Measurements from ENCODE around the gene GGT1. TPM values are rescaled to one million over a fixed set of nuclear protein-coding genes. Genes with fewer than 3 reads are reported as not detected.

GGT1 gene
- polyA plus RNA-seq, 1 donor (not counting 4 experiments of a cell fraction or from before 2014, with no cell fraction given): 5.8 TPM

DNA sequence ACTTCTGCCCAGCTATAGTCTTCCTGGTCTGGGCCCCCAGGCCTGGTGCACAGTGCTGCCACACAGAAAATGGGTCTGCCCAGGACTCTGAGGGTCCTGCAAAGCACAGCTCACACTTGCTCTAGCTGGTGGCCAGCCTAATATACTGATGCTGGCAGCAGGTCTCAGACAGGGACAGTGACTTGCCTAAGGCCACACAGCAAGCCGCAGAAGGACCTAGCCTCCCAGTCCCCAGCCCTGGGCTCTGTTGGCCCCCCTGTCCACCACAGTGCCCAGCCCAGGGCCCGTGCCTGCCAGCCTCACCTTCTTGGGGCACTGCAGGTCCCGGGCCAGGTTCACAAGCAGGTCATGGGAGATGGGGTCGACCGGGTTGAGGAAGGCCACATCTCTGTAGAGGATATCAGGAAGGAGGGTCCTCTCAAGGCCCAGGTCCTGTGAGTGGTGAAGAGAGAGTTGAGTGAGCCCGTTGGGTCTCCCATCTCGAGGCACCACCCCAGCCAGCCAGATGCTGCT, 13.4 kb upstream of the GGT1 start:
- DNase-seq (ENCODE audit: low read depth, low spot score): no peak
- Histone ChIP-seq H3K4me3 (ENCODE audit: control insufficient read depth in 2 of 3, extremely low read depth in 1 of 3, insufficient read depth in 2 of 3, low read depth in 1 of 3, low read length in 3 of 3) (no peak overlapping the region), H2AFZ (ENCODE audit: control insufficient read depth, low read length) (no peak overlapping the region), H3K4me2 (ENCODE audit: control insufficient read depth, extremely low read depth, insufficient read depth, low read depth, low read length) (no peak overlapping the region), H3K27ac (ENCODE audit: control insufficient read depth, insufficient read depth, low read length) (no peak overlapping the region), H3K36me3 (ENCODE audit: control insufficient read depth in 2 of 2, extremely low read depth in 1 of 2, insufficient read depth in 2 of 2, low read length in 2 of 2) (peaks cover 4% of the 10 kb centered on the region in 2 experiments), H3K9ac (ENCODE audit: control insufficient read depth, extremely low read depth, insufficient read depth, low read length) (no peak overlapping the region), H3K4me1 (ENCODE audit: control insufficient read depth, extremely low read depth, insufficient read depth, low read length) (peaks cover 10% of the 10 kb centered on the region), H3K9me1 (ENCODE audit: control insufficient read depth, extremely low read depth, insufficient read depth, low read length) (no peaks in the 10 kb centered on the region), H4K20me1 (ENCODE audit: control insufficient read depth, extremely low read depth, insufficient read depth, low read length) (no peaks in the 10 kb centered on the region), H3K9me3 (ENCODE audit: control insufficient read depth, low read depth, low read length) (no peaks in the 10 kb centered on the region), H3K79me2 (ENCODE audit: control insufficient read depth, insufficient read depth, low read length) (no peaks in the 10 kb centered on the region), H3K27me3 (ENCODE audit: control insufficient read depth, extremely low read depth, insufficient read depth, low read length) (no peaks in the 10 kb centered on the region)
- no peak for FAIRE-seq
- dilution Hi-C loops (cut with MboI; ENCODE audit: extremely low pct_ligation_motif_present, low sequenced_read_pairs): no loop called here
- TF ChIP-seq, protein P1, sequence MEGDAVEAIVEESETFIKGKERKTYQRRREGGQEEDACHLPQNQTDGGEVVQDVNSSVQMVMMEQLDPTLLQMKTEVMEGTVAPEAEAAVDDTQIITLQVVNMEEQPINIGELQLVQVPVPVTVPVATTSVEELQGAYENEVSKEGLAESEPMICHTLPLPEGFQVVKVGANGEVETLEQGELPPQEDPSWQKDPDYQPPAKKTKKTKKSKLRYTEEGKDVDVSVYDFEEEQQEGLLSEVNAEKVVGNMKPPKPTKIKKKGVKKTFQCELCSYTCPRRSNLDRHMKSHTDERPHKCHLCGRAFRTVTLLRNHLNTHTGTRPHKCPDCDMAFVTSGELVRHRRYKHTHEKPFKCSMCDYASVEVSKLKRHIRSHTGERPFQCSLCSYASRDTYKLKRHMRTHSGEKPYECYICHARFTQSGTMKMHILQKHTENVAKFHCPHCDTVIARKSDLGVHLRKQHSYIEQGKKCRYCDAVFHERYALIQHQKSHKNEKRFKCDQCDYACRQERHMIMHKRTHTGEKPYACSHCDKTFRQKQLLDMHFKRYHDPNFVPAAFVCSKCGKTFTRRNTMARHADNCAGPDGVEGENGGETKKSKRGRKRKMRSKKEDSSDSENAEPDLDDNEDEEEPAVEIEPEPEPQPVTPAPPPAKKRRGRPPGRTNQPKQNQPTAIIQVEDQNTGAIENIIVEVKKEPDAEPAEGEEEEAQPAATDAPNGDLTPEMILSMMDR (optimal IDR thresholded peaks at IDR 0.05 in 1 of 3, IDR thresholded peaks at IDR 0.05 in 1 of 3, conservative IDR thresholded peaks at IDR 0.05 in 1 of 3; ENCODE audit: extremely low read depth in 1 of 3, insufficient read depth in 2 of 3, low read length in 3 of 3): no peak
- TF ChIP-seq EZH2 (IDR thresholded peaks at IDR 0.05; ENCODE audit: low read length): no peak

DNA sequence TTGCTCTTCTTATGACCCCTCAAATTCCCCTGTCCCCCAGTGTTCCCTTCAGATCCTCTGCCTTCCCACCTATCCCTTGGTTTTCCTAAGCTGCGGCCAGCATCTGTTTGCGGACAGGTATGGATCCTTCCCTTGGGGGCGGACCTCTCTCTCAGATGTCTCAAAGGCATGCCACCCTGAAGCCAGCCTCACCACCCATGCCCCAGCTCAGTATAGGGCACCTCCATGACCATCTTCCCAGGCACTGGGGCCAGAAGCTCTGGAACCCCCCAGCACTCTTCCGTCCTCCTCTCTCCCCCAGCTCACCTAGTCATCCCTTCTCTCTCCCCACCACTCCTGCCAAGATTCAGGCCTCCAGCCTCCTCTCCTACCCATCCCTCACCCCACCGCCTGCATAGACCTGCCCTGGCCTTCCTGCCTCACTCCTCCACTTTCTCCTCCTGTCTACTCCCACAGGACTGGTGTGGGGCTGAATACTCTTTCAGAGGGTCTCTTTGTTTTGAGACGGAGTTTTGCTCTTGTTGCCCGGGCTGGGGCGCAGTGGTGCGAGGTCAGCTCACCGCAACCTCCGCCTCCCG, 12.3 kb upstream of the GGT1 start:
- no peak overlapping the region for H3K27ac ChIP-seq (ENCODE audit: control insufficient read depth, insufficient read depth, low read length)
- dilution Hi-C loops (cut with MboI; ENCODE audit: extremely low pct_ligation_motif_present, low sequenced_read_pairs): no loop called here
- H3K79me2 ChIP-seq (ENCODE audit: control insufficient read depth, insufficient read depth, low read length): no peaks in the 10 kb centered on the region
- H3K9me3 ChIP-seq (ENCODE audit: control insufficient read depth, low read depth, low read length): no peaks in the 10 kb centered on the region
- no peak overlapping the region for H3K9ac ChIP-seq (ENCODE audit: control insufficient read depth, extremely low read depth, insufficient read depth, low read length)
- H2AFZ ChIP-seq (ENCODE audit: control insufficient read depth, low read length): no peak overlapping the region
- TF ChIP-seq, protein P1 (optimal IDR thresholded peaks at IDR 0.05 in 1 of 3, IDR thresholded peaks at IDR 0.05 in 1 of 3, conservative IDR thresholded peaks at IDR 0.05 in 1 of 3; ENCODE audit: extremely low read depth in 1 of 3, insufficient read depth in 2 of 3, low read length in 3 of 3): no peak
- TF ChIP-seq EZH2 (IDR thresholded peaks at IDR 0.05; ENCODE audit: low read length): no peak
- no peak overlapping the region for H3K4me2 ChIP-seq (ENCODE audit: control insufficient read depth, extremely low read depth, insufficient read depth, low read depth, low read length)
- H3K9me1 ChIP-seq (ENCODE audit: control insufficient read depth, extremely low read depth, insufficient read depth, low read length): no peaks in the 10 kb centered on the region
- peaks cover 10% of the 10 kb centered on the region for H3K4me1 ChIP-seq (ENCODE audit: control insufficient read depth, extremely low read depth, insufficient read depth, low read length)
- FAIRE-seq: no peak
- H3K36me3 ChIP-seq (ENCODE audit: control insufficient read depth in 2 of 2, extremely low read depth in 1 of 2, insufficient read depth in 2 of 2, low read length in 2 of 2): peaks cover 4% of the 10 kb centered on the region in 2 experiments
- no peaks in the 10 kb centered on the region for H4K20me1 ChIP-seq (ENCODE audit: control insufficient read depth, extremely low read depth, insufficient read depth, low read length)
- no peak for DNase-seq (ENCODE audit: low read depth, low spot score)
- H3K27me3 ChIP-seq (ENCODE audit: control insufficient read depth, extremely low read depth, insufficient read depth, low read length): no peaks in the 10 kb centered on the region
- no peak overlapping the region for H3K4me3 ChIP-seq (ENCODE audit: control insufficient read depth in 2 of 3, extremely low read depth in 1 of 3, insufficient read depth in 2 of 3, low read depth in 1 of 3, low read length in 3 of 3)

Data from keratinocyte (primary cell).